Skin of body (tissue), 2 donors: ENCODE data around the gene TUBB1. TPM values are rescaled to one million over a fixed set of nuclear protein-coding genes. Genes with fewer than 3 reads are reported as not detected.
"Not testable (repeated sequence)": the region's sequence is repeated elsewhere in the genome, so short reads cannot be mapped to it uniquely, and the experiment has no call there.

ENCODE experiments used
- DNase-seq: peaks from one replicate; lab custom pipeline; 2025; lab: John Stamatoyannopoulos, UW
- total RNA-seq: library from RNA; depleted of rRNA; stranded (reverse); fragments of >200 nt; gene quantifications from one replicate; pipeline ENCODE4 v1.2.3, GENCODE V29; 2014

Gene TUBB1
- total RNA-seq, 1 donor from 2014 or later: 3.3 TPM

DNA sequence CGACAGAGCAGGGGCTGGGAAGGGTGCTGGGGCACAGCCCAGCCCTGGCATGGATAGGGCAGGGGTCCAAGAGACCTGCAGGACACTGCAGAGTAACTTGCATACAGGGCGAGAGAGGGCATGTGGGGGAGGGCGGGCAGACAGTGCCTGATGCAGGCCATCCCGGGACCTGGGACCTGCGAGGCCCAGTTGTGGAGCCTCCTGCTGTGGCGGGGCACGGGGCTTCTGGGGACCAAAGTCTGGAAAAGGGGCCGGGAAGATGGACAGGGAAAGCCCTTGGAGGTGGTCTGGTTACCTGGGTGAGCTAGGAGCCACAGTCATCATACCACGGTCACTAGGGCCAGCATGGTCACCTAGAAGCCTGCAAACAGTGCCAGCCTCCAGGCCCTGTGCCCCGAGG, 412 bp upstream of the TUBB1 start:
- DNase-seq: no peak

DNA sequence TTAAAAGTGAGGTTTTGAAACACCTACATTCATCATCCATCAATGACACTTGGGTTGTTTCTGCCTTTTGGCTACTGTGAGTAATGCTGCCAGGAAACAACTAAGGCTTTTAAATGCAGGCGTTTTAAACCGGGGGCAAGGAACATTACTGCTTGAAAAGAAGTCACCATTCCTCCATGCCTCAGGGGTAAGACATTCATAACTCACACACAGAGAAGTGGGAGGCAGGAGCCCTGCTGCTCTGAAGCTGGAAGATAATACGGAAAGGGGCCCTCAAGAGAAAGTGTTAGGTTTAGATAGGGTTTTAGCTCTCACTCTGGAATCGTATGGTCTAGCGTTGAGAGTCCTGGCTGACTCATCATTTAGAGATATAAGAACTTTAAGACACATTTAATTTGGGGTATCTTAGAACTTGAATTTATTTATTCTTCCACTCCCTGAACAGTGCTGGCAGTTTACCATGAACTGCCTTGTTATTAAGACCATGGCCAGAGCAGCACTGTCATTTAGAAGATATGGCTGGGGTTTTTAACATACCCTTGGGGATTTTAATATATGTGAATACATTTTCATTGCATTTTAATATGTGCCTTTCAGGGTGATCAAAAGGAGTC, 1.8 kb downstream of the TUBB1 start:
- DNase-seq: no peak

DNA sequence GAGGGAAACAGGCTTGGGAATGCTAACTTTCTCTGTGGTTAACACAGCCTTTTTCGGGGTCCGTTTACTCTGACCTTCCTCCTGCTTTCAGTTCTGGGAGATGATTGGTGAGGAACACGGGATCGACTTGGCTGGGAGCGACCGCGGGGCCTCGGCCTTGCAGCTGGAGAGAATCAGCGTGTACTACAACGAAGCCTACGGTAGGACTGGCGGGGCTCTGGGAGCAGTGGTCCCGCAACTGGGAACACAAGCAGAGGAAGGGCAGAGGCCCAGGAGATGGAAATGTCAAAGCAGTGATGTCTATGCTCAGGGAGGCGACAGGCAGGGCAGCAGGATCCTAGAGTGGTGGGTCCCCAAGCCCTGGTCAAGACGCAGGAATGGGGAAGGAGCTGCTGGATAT, 3.5 kb downstream of the TUBB1 start:
- DNase-seq: no peak

DNA sequence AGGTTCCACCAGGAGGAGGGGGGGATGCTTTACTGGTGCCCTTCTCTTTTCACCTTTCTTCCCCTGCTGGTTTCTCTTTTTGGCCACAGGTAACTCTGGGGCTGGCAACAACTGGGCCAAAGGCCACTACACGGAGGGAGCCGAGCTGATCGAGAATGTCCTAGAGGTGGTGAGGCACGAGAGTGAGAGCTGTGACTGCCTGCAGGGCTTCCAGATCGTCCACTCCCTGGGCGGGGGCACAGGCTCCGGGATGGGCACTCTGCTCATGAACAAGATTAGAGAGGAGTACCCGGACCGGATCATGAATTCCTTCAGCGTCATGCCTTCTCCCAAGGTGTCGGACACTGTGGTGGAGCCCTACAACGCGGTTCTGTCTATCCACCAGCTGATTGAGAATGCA, 4.4 kb downstream of the TUBB1 start:
- no peak for DNase-seq

DNA sequence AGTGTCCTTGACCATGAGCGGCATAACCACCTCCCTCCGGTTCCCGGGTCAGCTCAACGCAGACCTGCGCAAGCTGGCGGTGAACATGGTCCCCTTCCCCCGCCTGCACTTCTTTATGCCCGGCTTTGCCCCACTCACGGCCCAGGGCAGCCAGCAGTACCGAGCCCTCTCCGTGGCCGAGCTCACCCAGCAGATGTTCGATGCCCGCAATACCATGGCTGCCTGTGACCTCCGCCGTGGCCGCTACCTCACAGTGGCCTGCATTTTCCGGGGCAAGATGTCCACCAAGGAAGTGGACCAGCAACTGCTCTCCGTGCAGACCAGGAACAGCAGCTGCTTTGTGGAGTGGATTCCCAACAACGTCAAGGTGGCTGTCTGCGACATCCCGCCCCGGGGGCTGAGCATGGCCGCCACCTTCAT, 4.9 kb downstream of the TUBB1 start:
- no peak for DNase-seq

DNA sequence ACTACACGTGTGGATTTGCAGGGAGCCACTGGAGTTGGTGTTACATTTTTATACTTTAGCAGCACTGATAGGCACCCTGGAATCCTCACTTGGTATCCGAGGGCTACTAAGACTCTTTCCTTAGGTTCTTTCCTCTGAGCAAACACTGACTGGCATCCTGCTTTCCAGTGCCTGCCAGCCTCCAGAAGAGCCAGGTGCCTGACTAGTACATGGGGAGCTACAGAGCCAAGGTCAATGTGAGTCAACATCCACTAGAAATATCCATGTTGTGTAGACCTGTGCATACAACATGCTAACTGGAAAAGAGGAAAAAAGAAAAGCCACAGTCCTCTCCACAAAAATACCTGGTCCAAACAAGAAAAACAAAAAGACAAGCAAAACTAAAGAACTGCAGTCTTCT, 5.9 kb downstream of the TUBB1 start:
- no peak for DNase-seq

DNA sequence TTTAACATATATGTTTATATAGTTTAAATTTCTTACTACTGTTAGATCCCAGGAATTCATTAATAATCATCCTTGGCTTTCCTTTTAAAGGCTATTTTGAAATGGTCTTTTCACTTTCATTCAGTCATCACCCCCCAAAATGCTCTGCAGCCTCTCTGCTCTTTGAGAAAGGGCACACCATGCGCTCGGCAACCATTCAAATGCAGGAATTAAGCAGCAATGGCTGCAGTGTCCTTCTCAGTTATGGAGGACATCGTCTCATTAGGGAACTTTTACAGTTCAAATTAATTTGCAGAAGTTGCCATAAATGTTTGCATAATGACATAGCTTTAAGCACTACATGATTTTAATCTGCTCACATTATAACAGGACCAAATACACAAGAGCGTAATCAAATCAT, 6.3 kb downstream of the TUBB1 start:
- DNase-seq: no peak

DNA sequence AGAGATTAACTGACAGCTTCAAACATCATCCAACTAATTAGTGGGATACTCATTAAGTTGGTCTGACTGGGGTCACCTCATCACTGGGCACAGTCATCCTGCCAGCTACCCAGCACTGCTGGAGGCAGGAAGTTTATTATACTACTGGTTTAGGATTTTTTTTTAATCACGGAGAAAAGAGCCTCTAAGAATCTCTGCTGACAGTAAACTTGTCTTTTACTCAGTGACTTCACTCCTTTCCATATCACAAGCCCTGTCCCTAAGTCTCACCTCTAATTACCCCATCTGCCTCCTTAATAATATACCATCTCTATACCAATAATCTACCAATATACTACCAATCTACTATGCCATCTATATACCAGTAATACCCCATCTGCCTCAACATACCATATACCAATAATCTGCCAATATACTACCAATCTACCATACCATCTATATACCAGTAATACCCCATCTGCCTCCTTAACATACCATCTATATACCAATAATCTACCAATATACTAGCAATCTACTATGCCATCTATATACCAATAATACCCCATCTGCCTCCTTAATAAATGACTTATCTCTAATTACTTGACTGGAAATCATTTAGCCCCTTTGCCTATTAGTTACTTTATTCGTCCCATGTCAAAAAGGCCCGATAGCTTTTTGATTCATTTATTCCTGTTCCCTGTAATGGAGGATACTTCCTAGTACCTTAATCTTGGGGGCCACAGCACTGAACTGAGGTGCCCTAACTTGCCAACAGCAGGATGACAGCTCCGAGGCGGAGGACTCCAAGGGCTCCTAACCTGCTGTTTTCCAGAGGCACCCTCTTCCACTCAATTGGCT, 7.9 kb downstream of the TUBB1 start:
- DNase-seq: no peak

DNA sequence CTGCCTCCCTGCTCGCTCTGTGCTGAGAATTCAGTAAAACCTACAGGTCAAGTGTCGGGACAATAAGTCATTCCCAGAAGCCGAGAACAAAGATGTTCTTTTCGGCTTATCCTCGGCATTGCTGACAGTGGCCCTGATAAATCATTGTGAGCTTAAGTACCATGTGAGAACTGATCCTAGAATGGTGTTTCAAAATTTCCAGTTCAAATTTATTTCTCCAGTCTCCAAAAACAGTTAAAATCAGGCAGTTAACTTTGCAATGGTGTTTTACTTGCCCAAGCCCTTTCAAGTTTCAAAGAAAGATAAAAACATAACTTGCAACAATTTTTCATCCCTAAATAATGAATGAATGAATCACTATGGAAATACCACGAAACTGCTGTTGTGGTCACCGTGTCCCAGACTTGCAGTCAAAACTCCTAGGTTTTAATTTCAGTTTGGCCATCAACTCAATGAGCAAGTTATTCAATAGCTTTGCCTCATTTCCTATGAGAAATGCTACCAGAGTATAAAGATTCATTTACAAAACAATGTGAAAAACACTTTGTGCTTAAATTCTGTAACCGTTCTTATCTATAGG, 8.6 kb downstream of the TUBB1 start:
- no peak for DNase-seq

DNA sequence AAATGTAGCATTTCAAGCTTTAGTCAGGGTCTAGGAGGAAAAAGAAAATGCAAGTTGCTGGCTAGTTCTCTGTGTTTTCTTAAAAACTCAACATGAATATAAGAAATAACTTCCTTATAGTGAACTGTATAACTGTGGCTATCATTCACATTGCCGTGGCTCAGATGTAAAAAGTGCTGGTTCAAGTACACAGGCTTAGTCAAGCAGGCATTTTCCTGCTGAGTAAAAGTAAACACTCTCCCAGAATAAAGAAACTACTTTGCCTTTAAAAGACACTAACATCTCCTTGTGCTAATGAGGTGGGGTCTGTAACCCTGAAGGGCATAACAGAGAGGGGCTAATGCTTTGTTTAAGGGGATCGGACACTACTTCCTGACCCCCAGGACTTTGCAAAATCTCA, 9.6 kb downstream of the TUBB1 start:
- DNase-seq: no peak

DNA sequence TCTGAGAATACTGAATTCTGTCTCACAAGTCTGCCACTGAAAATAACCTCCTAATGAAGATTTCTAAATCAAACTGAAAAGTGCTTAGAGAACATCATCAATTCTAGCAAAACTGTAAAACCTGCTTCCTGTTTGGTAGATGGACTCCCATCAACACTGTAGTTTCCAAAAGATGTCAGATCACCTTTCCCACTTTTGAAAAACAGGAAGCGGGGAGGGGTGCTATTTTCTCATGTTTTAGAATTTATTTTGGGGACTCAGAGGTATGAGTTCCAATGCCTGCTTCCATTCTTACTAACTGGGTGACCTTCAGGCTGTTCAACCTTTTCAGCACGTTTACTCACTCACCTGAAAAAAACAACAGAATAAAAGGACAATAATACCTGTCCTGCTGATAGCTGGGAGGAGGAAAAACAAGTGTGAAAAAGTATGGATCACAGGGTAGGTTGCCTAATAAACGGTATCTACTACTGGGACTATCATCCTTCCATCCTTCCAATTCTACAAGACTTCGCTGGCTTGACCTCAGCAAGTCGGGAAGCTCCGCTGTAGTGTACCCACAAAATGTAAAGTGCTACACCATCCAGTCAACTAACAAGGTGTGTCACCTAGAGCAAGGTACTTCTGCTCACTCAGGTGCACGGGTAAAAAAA, 11.8 kb downstream of the TUBB1 start:
- no peak for DNase-seq

DNA sequence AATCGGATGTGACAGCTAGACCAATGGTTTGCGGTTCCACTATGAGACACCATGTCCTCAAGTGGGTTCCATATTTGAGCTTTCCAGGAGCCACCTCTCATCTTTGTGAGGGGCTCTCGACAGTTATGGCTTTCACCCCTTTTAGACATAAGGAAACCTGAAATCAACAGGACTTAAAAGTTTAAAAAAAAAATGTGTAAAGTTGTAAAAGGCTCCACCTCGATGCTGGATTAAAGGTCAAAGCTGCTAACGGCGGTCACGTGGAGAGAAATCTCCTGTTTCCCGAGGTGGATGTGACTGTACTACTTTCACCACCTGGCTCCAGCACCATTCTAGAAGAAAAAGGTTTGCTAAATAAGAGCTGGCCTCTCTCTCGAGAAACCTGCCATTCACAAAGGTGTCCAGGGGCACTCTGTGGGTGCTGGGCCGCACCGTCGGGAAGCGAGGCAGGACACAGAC, 12.4 kb downstream of the TUBB1 start:
- no peak for DNase-seq

DNA sequence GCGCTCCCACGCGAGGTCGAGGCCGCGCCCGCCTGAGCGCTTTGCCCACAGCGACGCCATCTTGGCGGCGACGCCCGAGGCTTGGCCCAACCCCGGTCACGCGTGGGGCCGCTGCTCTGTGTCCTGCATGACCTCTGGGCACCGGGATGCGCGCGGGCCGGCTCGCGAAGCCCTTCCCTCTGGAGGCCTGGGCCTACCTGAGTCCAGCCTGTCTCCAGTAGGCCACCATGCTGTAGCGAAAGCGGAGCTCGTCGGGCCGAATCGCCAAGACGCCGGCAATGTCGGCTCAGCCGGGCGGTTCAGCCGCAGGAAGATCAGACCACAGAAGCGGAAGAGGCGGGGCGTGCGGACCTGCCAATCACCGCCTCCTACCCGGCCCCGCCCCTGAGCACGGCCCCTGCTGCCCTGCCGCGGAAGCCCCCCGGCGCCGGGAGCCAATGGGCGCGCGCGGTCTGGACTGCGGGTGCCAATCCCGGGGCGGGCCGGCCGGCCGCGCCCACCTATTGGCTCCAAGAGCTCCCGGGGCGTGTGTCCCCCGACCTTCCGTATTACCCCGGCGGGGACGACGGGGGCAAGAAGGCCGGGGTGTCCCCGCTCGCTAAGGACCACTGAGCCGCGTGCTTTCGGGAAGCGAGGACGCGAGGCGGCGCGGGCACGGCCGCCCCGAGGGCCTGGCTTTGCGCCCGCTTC, 12.9 kb downstream of the TUBB1 start, which contains the start of gene ATP5F1E:
Gene ATP5F1E (minus strand): TSS at position 313 of the 690 bp plus-strand sequence. CDS start 84 bp downstream, at position 229.
- DNase-seq: peak; percentile 93

DNA sequence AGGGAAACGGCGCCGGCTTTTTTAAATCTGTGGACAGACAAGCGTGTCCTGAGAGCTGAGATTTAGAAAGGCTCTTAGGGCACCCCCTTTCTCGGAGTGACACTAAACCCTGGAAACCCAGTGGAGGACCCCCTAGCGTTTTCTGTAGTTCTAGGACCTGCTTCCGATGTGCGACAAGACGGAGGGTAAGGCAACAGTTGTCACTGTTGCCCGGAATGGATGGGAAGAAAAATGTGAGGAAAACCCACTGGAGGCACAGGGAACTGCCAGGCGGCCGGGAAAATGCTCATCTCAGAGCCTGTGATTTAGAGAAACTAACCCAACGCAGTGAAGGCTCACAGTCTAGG, 13.5 kb downstream of the TUBB1 start:
- DNase-seq: peak; percentile 69

DNA sequence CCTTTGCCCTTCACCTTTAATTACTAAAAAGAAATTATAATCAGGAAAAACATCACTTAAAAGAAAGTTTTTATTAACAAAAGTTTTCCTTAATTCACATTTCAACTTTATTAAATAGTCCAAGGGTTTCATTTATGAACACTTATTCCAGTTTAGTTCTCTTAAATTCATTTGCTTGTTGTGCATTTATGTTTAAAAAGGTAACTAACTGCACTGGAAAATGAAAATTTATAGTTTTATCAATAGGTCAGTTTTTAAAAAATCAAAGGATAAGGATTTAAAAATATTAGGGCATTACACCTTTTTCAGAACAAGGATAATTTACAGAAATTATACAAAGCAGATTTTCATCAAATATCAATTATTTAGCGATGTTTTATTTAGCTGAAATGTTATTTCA, 13.9 kb downstream of the TUBB1 start:
- no peak for DNase-seq

DNA sequence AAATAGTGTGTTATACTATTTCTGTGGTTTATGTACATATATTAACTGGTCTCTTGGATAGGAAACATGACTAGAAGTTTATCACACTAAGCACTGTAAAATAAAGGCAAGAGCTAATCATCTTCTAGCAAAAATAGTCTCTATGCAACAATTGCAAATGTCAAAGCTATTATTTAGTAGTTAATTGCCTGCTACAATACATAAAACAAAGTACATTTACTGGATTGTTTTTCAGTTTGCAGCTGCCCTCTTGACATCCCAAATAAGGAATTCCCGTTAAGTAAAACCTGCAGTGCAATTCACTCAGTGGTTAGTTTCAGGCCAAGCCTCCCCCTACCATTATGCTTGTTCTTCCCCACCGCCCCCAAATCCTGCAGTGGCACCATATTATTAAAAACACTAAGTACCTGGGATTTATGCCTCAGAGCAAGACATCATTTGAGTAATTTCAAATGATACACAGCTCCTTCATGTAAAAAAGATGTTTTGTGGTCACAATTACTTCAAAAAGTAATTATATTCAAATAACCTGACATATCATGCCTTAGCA, 14.5 kb downstream of the TUBB1 start:
- no peak for DNase-seq

DNA sequence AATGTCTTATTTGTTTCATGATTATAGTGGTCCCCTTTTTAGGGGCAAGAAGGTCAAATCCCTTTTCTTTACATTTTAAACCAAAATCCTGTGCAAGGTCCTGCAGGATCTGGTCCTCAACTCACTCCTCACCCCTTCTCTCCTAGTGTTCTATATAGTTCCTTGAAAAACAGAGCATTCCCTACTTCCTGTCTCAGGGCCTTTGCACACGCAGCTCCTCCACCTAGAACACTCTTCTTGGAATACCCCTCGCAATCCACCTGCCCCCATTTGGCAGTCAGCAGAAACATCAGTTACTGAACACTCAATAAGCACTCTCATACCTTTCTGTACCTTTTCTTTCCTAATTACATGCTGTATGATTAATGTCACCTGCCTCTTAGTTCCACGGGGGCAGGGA, 16.2 kb downstream of the TUBB1 start:
- DNase-seq: no peak

DNA sequence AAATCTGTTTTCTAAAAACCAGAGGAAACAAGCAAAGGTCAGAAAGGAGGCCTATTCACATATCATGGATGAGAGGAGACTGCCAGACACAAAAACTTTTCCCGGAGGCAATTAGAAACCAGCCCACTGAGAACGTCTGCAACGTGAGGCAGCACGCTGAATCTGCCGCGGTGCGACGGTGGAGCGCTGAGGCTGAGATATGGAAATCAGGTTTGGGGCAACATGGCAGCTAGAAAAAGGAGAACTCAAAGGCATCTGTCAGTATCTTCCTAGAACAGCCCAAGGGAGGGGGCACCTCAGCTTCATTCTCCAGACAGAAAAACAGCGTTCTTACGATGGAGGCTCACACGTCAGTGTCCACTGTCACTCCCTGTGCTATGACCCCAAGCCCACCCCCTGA, 18.2 kb downstream of the TUBB1 start:
- DNase-seq: no peak

DNA sequence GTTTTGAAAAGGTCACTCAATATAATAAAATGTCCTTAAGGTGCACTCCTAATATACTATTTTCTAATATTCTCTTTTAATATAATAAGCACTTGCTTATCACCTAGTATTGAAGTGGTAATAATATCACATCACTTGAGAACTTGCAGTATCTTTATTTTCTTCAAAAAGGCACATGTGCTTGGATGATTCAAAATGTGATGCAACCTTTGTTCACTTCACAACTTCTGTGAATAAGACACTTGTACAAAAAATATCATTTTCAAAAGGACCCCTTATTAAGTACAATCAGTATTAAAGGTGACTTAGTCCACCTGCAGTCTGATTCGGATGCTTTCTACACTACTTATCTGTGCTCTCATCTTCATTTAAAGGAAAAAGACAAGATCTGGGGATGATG, 20.0 kb downstream of the TUBB1 start:
- DNase-seq: no peak

DNA sequence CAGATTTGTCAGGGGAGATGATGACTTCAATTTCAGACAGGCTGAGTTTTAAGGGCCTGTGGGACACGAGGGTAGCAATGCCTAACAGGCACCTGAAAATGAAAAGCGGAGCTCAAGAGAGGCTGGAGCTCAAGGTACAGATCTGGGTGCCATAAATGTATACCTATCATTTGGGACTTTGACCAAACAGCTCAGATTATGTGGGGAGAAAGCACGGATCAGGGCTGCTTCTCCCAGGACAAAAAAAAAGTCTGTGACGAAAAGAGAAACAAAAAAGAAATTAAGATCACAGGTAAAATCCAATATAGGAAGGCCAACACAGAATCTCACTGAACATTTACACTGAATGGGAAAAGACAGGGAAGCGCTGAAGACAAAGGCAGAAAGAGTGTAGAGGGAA, 21.4 kb downstream of the TUBB1 start:
- DNase-seq: no peak

DNA sequence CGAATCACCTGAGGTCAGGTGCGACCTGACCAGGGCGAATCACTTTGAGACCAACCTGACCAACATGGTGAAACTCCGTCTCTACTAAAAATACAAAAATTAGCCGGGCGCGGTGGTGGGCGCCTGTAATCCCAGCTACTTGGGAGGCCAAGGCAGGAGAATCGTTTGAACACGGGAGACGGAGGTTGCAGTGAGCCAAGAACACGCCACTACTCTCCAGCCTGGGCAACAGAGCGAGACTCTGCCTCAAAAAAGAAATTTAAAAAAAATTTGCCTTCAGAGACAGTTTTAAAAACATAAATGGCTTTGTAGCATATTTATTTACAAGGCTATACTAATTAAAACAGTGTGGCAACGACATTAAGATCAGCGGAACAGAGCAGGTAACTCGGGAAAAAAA, 22.3 kb downstream of the TUBB1 start:
- DNase-seq: not testable (repeated sequence)
